Tibial nerve (tissue), 3 donors: Measurements from ENCODE around the gene VEGFC.

Experiments
- CTCF ChIP-seq, 5 experiments: fragments of 200-600 bp in 3 of 5; fragments of 450-650 bp in 2 of 5; sonication (generic) in 3 of 5; IDR thresholded peaks; one replicate each; pipeline ENCODE4 v1.5.1; 2016 to 2019; ENCODE audit warnings: antibody characterized with exemption in 5 of 5, mild to moderate bottlenecking in 3 of 5, moderate library complexity in 2 of 5
- POLR2A ChIP-seq, 2 donors: fragments of 450-650 bp; IDR thresholded peaks; one replicate each; pipeline ENCODE4 v1.6.1; 2017; ENCODE audit warnings: antibody characterized with exemption in 2 of 2, mild to moderate bottlenecking in 2 of 2, moderate library complexity in 2 of 2

GRCh38 chr4:176646311-176646710 is 146.4 kb downstream of the VEGFC start:
- no peak for TF ChIP-seq CTCF (IDR thresholded peaks at IDR 0.05)
- no peak for TF ChIP-seq POLR2A (IDR thresholded peaks at IDR 0.05)
